ENCODE results near the gene E2F3.

Gene E2F3

DNA sequence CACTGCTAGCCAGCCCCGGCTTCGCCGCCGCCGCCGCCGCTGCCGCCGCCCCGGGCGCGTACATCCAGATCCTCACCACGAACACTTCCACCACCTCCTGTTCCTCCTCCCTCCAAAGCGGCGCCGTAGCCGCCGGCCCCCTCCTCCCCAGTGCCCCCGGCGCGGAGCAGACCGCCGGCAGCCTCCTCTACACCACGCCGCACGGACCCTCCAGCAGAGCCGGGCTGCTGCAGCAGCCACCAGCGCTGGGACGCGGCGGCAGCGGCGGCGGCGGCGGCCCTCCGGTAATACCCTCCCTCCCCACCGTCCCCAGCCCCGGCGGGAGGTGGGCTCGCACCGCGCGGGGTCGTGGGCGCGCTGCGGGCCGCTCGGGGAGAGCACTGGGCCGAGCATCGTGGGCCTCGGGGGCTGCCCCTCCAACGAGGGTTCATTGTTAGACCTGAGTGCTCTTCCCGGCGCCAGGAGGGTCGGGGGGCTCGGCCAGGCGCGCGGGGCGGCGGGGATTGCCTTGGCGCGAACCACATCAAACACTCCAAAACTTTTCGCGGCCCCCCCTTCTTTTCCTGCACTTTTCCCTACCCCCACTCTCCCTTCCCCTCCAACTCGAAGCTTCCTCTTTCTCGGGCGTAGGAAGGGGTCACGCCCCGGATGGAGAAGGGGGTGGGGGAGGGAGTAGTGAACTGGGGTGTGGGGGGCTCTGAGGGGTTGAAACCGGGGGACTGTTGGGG, 827 bp downstream of the E2F3 start:
- DNase-seq (ENCODE audit: low spot score): peak; percentile 77

DNA sequence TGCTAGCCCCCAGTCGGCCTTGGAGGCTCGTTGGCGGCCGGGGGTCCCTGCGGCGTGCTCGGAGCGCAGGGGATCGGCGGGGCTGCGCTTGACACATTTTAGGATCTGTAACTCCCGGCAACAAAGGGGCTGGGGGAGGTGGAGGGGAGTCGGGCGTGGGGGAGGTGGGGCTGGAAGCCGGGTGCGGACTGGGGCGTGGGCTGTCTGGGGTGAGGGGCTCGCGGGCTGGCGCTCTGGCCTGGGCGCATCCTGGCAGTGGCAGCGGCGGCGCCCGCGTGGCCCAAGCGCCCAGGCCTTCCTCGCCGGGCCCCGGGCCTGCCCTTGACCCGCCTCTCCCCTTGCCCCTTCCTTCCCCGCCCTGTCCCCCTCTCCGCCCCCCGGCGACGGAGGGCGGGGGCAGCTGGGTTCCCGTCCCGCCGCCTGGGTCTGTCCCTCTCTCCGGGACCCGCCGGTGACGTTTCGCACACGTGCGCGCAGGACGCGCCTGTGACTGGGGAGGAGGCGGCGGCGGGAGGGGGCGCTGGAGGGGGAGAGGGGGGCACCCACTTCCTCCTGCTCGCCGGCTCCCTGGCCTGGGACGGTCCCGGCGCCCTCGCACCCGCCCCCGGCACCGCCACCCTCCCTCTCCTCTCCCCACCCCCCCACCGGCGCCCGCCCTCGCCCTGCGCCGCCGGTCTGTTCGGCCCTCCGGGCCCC, 1.5 kb downstream of the E2F3 start:
- peak; percentile 89 for DNase-seq (ENCODE audit: low spot score)

DNA sequence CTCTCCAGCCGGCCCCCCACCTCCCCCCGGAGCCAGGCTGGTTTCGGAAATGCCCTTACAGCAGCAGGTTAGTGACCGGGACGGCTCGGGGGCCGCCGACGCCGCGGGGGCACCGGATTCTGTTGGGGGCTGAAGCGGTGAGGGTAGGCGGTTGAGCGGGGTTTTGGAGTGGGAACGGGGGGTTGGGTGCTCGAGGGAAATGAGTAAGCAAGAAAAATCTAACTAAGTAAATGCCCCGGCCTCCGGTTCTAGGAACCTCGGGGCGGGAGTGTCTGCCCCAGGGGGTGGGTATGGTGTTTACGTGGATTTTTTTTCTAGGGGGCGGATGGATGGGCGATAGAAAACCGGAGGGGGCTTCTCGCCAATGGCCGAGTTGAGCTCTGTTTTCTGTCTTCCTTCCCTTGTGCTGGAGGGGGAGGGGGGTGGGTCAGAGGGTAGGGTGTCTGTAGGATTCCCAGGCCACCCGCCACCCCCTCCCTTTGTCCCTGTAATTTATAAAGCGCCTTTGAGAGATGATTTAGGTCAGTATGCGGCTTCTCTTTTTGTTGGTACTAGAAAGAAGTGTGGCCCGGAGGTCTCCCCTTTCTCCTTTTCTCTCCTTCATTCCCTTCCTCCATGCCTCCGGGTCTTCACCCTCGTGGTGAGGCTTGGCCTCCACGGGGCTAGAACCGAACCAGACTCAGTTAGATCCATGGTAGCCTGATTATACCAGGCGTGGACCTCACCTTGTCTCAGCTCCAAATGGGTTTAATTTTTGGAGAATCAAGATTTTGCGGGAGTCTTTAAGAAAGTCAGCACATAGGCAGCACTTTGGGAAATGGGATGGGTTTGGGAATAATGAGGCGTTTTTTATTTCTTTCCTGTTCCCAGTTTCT, 2.3 kb downstream of the E2F3 start:
- DNase-seq (ENCODE audit: low spot score): no peak

DNA sequence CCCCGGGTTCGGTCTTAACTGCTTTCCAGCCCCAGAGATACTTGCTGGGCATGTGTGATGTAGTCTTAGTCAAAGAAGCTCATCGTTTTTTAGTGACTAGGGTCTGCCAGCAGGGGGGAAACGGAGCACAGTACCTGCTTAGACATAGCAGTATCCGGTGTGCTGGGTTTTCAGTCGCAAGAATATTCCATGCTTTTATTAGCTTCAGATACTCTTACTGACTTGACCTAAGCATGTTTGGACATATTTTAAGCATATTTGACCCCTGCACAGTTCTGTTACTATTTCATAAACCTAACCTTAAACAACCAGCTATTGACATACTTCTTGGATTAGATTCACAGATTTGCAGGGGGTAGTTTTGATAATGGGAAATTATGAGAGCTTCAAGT, 3.0 kb downstream of the E2F3 start:
- DNase-seq (ENCODE audit: low spot score): peak; percentile 65

DNA sequence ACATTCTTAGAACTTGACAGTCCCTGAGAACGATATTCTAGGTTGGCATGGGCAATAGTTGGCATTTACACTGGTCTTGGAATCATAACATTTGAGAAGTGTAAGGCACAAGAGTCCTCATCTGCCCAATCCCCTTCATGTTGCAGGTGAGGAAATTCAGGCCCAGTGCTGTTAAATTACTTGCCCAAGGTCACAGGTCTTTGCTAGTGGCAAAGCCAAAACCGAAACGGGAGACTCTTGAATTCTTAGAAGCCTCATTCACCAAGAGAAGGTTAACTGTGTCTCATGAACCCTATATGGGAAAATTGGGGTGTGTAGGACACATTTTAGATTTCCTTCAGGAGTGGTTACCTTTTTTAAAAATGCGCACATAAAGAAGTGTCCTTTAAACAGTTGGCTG, 7.2 kb downstream of the E2F3 start:
- DNase-seq (ENCODE audit: low spot score): no peak

DNA sequence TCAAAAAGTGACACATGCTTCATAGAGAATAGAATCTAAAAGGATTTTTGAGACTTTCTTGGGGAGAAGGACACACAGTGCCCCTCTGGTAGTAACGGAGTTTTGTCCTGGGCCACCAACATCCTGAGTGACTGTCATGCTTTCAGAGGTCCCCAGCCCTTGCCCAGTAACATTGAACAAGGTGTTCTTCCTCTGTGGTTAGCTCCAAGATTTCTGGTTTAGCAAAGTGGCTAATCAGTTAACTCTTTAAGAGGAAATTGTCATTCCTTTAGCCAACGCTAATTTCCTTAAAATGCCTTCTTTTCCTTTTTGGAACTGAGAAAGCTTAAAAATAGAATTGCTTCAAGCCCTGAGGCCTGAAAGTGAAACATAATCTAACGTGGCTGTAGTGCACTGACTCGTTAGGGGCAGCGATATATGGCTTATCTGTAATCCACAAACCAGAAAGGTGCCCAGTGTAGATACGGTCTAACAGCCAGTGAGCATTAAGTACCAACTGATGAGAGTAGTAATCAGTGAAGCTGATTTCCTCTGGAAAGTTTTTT, 7.8 kb downstream of the E2F3 start:
- DNase-seq (ENCODE audit: low spot score): no peak

DNA sequence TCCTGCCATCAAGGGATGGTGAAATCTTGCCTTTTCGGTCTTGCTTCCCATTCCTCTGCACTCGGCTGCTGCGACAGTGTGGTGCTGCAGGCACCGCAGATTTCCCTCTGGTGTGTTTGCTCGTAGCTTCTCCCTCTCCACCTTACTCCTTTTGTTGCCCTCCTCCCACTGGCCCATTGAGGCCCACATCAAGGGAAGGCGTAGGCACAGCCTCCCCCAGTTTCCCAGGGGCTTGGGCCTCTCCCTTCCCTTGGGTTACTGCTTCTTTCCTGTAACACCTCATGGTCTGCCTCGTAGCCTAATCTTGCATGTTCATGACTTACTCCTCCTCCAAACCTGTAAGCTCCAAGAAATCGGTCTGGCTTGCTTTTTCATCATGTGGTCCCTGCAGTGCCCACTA, 9.9 kb downstream of the E2F3 start:
- no peak for DNase-seq (ENCODE audit: low spot score)

DNA sequence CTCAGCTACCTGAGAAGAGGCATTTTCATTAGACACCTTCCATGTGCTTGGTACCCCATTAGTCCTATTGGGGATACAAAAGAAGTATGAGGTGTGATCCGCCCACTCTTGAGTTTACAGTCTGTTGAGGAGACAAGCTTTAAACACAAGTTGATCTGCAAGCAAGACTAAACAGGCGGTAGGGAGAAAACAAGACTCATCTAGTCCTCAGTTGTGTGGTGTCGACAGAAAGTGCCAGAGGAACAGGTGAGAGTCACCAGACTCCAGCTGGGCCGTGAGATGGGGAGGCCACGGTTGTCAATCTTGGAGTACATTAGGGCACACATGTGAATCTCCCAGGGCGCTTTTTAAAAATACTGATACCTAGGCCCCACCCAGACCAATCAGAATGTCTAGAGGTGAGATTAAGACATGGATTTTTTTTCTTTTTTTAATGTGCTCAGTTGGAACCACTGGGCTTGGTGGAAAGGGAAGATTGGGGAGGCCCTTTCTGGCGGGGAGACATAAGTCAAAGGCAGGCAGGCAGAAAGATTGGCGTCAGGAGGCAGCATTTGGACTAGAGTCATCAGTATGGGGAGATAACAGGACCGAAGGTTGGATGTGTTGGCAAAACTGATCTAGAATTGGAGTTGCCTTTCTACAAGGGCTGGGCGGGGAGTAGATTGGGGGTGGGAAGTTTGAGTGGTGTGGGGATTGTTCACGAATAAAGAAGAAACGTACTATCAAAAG, 10.4 kb downstream of the E2F3 start:
- no peak for DNase-seq (ENCODE audit: low spot score)

DNA sequence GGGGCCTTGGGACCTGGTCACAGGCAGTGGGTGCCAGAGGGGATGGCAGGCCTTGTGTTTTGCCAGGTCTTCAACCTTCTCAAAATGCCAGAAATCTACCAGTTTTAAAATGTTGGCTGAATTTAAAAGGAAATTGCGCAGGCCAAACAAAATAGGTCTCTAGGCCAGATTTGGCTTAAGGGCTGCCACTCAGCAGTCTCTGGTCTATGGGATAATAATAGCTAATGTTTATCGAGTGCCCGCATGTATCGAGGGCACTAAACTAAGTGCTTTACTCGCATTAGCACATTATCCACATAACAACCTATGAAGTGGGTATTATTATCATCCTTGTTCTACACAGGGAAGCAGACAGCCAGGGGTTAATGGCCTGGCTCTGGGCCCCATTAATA, 11.0 kb downstream of the E2F3 start:
- no peak for DNase-seq (ENCODE audit: low spot score)

DNA sequence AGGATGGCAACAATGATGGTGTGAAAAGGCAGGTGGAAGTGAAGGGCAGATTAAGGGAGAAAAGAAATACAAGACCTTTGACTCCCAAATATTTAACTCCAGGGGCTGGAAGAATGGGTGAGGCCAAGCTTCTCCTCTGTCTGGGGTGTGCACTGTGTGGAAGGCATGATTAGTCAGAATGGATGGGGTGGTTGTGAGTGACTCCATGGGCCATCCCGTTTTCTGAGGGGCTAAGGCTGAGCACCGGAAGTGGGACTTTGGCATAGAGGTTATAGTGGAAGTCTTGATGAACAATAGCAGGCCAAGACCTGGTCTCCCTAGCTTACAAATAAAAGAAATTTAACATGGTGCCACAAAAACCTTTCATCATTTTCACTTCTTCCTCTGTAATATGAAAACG, 12.1 kb downstream of the E2F3 start:
- no peak for DNase-seq (ENCODE audit: low spot score)

DNA sequence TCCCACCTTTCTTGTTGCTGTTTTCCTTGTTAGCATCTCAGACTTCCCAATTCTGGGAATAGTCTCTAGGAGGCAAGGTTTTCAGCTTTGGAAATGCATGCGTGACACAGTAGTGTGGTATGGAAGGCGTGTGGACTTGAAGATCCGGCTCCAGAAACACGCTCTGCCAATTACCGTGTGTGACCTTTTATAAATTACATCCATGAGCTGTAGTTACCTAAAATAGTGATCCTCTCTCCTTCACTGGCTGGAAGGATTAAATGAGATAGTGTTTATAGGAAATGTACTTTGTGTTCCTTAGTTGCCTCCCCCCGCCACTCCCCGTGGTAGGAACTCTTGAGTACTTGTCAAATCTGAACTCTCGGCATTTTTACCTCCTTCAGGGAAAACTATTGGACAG, 13.0 kb downstream of the E2F3 start:
- DNase-seq (ENCODE audit: low spot score): no peak

DNA sequence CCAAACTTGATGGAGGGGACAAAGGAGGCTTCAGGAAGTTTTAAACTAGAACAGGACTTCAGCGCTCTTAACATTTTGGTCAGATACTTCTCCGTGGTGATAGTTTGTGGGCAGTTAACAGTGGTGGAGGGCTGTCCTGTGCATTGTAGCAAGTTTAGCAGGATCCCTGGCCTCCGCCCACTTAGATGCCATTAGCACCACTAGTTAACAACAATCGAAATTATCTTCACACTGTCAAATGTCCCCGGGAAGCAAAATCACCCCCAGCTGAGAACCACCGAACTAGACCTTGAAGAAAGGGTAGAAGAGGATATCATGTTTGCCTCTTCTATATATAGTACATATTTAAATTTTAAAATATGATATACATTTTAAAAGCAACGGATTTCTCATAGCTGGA, 13.6 kb downstream of the E2F3 start:
- DNase-seq (ENCODE audit: low spot score): no peak

DNA sequence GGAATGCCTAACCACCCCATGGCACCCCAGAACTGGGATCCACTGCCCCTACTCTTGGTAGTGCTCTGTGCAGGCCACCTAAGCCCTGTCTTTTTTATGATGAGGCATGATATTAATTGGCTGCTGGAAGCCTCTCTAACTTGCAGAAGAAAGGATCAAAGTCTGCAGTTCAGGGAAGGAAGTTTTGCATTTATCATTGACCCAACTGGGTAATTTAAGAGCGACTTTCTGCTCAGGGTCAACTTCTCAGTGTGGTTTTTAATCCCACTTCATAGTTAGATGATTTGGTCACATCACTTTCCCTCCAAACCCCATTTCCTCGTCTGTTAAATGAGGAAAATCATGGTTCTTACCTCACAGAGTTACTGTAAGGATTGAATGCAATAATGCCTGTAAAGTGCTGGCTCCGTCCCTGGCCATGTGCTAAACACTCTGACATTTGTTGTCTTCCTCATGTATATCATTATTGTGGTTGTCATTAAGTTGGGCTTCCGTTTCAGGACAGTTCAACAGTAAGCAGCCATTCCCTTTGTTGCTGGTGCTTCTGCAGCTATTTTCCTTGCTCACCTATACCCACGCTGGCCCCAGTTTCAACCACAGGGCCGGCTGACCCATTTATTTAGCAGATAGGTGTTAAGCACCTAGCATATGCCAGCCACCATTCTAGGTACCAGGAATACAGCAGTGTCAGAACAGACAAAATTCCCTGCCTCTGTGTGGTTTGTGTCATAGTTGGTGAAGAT, 14.2 kb downstream of the E2F3 start:
- DNase-seq (ENCODE audit: low spot score): no peak

DNA sequence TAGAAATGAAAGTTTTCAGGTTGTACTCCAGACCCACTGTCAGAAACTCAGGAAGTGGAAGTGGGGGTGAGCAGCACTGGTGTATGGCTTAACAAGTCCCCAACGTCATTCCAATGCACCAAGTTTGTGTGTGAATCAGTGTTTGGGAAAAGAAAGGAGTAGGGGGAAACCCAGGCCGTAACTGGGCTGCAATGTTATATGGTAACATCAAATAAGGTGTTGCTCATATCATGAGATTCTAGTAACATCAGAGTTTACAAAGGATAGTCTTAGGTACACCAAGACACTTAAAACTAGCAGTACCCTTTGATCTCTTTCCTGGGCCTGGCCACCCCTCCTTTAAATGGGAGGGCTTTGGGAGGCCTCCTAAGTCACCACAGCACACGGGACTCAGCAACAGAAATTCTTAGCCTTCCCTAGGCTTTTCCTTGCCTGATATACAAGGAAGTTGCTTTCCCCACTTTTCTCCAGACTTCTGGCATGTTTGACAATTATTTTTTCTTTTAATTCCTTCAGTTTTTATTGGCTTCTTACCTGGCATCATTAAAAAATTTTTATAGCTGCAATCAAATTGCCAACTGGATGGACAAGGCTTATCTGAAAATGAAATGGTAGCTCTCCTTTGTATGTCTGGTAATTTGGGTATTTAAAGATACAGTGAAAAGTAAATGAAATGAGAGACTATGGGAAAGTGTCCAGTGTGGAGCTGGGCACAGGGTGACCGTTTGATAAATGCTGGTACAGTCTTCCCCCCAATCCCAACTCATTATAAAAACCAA, 15.1 kb downstream of the E2F3 start:
- DNase-seq (ENCODE audit: low spot score): no peak

DNA sequence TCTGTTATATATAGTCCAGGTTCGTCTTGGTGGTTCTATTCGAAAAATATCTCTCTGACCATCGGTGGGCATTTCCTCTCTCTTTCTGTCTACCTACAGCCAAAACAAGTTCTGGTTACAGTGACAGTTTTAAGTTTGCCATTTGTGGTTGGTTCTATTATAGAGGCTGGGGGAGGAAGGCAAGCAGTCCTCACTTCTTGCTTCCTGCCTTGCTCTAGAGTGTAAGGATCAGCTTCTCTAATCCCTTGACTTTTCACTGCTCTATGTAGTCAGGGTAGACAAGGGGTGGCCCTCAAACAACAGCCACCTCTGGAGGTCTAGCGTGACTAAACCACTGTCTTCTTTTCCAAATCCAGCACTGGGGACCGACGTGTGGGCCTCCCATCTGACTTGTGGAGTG, 16.1 kb downstream of the E2F3 start:
- no peak for DNase-seq (ENCODE audit: low spot score)

DNA sequence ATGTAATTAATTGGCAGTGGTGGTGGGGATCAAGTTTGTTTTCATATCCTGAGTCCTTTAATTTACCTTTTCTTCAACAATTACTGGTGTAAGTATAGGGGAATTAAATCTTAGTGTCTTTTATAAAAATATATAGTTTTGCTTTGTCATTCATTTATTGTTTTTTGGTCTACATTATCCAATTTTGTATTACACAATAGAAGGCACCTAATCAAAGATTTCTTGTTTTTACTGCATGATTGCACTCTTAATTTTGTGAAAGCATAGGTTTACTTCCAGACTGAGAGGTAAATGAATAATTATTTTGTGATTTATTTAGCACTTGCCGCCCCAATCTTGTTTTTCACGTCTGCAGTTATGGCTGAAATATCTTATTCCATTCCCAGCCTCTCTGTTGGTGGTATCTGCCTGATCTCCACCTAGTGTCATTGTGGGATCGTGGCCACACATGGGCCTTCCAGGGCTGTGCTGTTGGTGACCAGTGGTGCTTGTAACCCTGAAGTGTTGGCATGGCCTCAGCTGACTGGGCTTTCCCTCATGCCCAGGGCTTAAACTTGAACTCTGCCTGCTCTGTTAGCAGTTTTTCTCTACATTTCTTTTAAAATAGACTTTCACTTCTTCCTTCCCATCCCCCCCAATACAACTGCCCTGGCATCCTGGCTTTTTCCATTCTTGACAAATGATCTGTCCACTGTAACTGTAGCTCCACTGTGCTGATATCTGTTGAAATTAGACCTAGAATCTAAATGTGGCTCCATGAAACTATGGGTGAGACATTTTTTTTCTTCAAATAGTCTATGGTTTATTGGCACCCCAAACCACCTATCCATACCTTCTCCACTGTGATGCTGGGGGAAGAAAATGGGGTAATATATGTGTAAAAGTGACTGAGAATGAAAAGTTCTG, 24.8 kb downstream of the E2F3 start:
- no peak for DNase-seq (ENCODE audit: low spot score)

DNA sequence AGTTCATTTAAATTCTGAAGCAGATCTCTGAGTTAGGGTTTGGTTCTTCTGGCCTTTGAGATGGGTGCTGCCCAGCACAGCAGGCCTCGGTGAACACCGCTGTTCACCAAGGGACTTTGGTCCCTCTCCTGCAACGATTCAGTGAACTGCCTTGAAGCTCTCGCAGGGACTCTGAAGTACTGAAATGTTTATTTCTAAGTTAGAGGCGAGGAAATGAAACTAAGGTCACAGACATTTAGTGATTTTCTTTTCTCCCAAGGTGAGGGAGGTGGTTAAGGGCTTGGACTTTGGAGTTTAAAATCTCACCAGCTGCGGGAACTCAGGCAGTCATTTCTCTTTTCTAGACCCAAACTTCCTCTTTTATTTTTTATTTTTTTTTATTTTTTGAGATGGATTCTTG, 26.2 kb downstream of the E2F3 start:
- no peak for DNase-seq (ENCODE audit: low spot score)

DNA sequence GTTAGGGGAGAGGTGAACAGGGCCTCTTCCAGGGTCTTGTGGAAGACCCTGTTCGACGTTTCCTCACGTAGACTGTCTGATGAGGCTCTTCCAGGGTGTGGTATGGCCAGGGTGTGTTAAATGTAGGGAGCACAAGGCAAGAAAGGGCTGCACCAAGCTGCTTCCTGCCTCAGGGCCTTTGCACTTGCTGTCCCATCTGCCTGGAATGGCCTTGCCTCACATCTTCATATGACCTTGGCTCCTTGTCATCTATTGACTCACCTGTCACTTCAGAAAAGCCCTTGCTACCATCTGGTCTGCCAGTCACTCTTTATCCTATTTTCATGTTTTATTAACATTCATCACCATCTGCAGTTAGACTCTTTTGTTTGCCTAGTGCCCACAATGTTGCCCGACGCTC, 31.0 kb downstream of the E2F3 start:
- DNase-seq (ENCODE audit: low spot score): no peak

DNA sequence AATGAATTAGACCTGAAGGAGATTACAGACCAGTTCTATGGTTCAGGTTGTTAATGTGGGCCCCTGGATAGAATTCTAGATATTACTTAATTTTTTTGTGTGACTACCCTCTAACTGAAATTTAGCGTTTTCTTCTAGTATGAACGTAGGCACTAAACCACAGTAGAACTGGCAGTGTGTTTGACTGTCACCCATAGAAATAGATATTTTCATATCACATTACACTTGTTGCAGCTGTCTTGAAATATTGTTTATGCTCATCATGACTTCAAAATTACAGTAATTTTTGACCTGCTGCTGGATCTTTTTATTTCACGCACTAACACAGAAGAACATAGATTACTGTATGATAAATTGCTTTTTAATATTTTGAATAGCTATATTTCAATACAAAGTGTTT, 31.6 kb downstream of the E2F3 start:
- no peak for DNase-seq (ENCODE audit: low spot score)

Data from ecto neural progenitor cell (in vitro differentiated cells).